Peyer's patch (tissue), 4 donors: ENCODE measurements around the gene PEX5L. TPM values are rescaled to one million over a fixed set of nuclear protein-coding genes. Genes with fewer than 3 reads are reported as not detected.
A peak's percentile ranks its signal among the peaks of the same experiment; 100 is the strongest.

Experiments used
- DNase-seq, 3 donors: peaks; one replicate each; pipeline ENCODE4 v3.0.0-alpha.2; 2017 to 2019
- H3K27ac ChIP-seq, 4 donors: fragments of 200-600 bp; sonication (generic); one replicate each; pipeline ENCODE4 v1.5.1; 2016 to 2019
- H3K27me3 ChIP-seq, 2 donors: fragments of 200-600 bp; sonication (generic); one replicate each; pipeline ENCODE4 v1.5.1; 2019
- H3K36me3 ChIP-seq, 3 donors: fragments of 200-600 bp; sonication (generic); one replicate each; pipeline ENCODE4 v1.5.1; 2016 to 2019
- H3K4me1 ChIP-seq, 4 donors: fragments of 200-600 bp; sonication (generic); one replicate each; pipeline ENCODE4 v1.5.1; 2016 to 2019
- H3K4me3 ChIP-seq, 4 donors: fragments of 200-600 bp; sonication (generic); 1 replicate in 3 of 4; 2 replicates in 1 of 4; pipeline ENCODE4 v1.5.1; 2016 to 2019; ENCODE audit warnings: mild to moderate bottlenecking in 1 of 4
- H3K9me3 ChIP-seq, 4 donors: fragments of 200-600 bp; sonication (generic); one replicate each; pipeline ENCODE4 v1.5.1; 2016 to 2019; ENCODE audit warnings: mild to moderate bottlenecking in 1 of 4
- CTCF ChIP-seq, 6 experiments: fragments of 450-650 bp in 4 of 6; fragments of 200-600 bp in 2 of 6; sonication (generic) in 1 of 6; IDR thresholded peaks; one replicate each; pipeline ENCODE4 v1.5.1; 2017 to 2019; ENCODE audit warnings: antibody characterized with exemption in 6 of 6, mild to moderate bottlenecking in 3 of 6, moderate library complexity in 1 of 6
- POLR2A ChIP-seq, 2 donors: fragments of 450-650 bp; IDR thresholded peaks; one replicate each; pipeline ENCODE4 v1.5.1; 2017; ENCODE audit warnings: antibody characterized with exemption in 2 of 2, mild to moderate bottlenecking in 2 of 2, moderate library complexity in 2 of 2
- total RNA-seq, 4 donors: library from RNA; depleted of rRNA; stranded (reverse); fragments of >200 nt; gene quantifications; one replicate each; pipeline ENCODE4 v1.1.0, GENCODE V29; 2016

PEX5L gene
- total RNA-seq, 4 donors from 2014 or later: not detected

DNA sequence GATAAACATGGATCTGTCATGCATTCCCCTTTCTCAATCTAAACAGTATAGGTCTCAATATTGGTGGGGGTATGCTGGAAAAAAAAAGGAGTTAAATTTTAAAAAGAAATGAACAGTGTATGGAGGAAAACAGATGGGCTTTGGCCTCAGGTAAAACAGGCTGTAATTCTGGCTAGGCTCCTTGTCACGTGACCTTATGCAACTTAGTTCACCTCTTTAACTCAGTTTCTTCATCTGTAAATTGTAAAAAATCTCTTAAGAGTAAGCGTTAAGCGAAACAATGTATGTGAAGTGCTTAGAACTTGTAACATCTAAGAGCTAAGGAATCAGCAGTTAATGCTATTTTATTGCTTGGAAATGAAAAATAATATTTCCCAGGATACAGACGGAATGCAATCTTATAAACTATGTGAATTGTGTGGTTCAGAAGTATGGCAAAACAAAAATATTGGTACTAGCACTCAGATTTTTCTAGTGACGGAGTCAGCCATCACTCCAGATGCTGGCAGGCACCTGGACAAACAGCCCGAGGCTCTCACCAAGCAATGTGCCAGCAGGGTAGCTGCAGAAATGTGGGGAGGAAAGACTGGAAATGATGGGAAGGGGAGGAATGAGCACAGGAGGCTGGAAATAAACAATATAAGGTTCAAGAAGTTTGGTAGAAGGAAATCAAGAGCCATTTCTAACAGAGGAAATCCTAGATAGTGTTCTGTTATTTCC is 211.1 kb downstream of the PEX5L start:
- Histone ChIP-seq H3K27me3 (no peaks in the 10 kb centered on the region), H3K27ac (no peak overlapping the region), H3K4me3 (no peak overlapping the region)

GRCh38 chr3:179822296-179822695 is 214.4 kb downstream of the PEX5L start:
- Histone ChIP-seq H3K4me3 (no peak overlapping the region), H3K9me3 (no peaks in the 10 kb centered on the region), H3K36me3 (no peaks in the 10 kb centered on the region), H3K27ac (no peak overlapping the region), H3K4me1 (no peaks in the 10 kb centered on the region), H3K27me3 (no peaks in the 10 kb centered on the region)
- no peak for DNase-seq
- no peak for TF ChIP-seq POLR2A (IDR thresholded peaks at IDR 0.05)
- no peak for TF ChIP-seq CTCF (IDR thresholded peaks at IDR 0.05)

More for the DNA sequence above, 211.1 kb downstream of the PEX5L start:
- H3K9me3 ChIP-seq: no peaks in the 10 kb centered on the region
- DNase-seq: no peak
- H3K36me3 ChIP-seq: no peaks in the 10 kb centered on the region
- TF ChIP-seq POLR2A (IDR thresholded peaks at IDR 0.05): no peak
- TF ChIP-seq CTCF (IDR thresholded peaks at IDR 0.05): no peak
- no peaks in the 10 kb centered on the region for H3K4me1 ChIP-seq

GRCh38 chr3:179819379-179819778 is 217.4 kb downstream of the PEX5L start:
- H3K4me1 ChIP-seq: no peaks in the 10 kb centered on the region
- no peaks in the 10 kb centered on the region for H3K27me3 ChIP-seq
- H3K9me3 ChIP-seq: no peaks in the 10 kb centered on the region
- H3K4me3 ChIP-seq: no peak overlapping the region
- no peak overlapping the region for H3K27ac ChIP-seq
- TF ChIP-seq POLR2A (IDR thresholded peaks at IDR 0.05): no peak
- no peak for TF ChIP-seq CTCF (IDR thresholded peaks at IDR 0.05)
- DNase-seq: no peak
- H3K36me3 ChIP-seq: no peaks in the 10 kb centered on the region

DNA sequence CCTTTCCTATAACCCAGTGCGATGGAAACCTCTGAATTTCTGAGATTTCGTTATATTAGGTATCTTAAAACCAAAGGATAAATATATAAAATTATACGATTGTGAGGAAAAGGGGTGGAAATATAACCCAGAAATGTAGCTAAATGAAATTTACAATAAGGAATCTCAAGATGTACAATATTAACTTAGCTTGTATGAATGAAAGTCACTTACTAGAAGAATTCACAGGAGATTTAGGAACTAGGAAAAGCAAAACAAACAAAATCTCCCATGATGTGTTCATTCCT is 224.7 kb downstream of the PEX5L start:
- TF ChIP-seq POLR2A (IDR thresholded peaks at IDR 0.05): no peak
- no peak for TF ChIP-seq CTCF (IDR thresholded peaks at IDR 0.05)
- no peaks in the 10 kb centered on the region for H3K36me3 ChIP-seq
- H3K4me3 ChIP-seq: no peak overlapping the region
- no peaks in the 10 kb centered on the region for H3K27me3 ChIP-seq
- no peaks in the 10 kb centered on the region for H3K4me1 ChIP-seq
- DNase-seq: no peak
- H3K9me3 ChIP-seq: no peaks in the 10 kb centered on the region
- H3K27ac ChIP-seq: no peak overlapping the region

DNA sequence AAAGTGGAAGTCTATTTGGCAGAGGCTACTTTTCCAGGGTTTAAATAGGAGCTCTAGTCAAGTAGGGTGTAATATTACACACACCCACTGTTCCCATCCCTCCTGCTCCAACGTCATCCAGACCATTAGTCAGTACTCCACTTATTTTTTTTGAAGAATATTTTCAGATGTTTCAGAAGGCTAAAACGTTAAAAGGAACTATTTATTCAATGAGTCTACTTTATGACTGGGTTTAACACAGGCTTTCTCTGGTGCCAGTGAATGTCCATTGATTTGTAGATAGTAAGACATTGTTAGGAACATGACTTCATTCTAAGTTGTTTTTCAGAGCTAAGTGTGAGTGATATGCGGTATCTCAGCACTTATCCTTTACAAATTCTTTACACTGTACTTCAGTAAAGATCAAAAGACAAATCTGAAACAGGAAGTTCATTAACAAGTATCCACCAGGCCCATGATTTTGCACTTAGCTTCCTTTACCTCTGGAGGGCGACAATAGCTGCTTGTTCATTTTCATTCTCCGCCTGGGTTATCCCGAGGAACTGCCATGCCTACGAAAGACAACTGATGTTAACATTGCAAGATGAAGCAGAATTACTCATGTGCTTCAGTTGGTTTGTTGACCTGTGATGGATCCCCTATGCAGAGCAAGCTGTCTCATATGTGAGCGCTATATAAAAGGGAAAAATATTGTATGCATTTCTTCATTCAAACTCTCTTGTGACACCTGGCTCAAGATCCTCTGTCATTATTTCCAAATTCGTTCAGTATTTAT is 225.2 kb downstream of the PEX5L start:
- H3K4me1 ChIP-seq: no peaks in the 10 kb centered on the region
- TF ChIP-seq POLR2A (IDR thresholded peaks at IDR 0.05) (no peak), CTCF (IDR thresholded peaks at IDR 0.05) (peak in 4 of 6 experiments; percentile 22 to 38 (median 29))
- H3K4me3 ChIP-seq: no peak overlapping the region
- H3K9me3 ChIP-seq: no peaks in the 10 kb centered on the region
- no peaks in the 10 kb centered on the region for H3K36me3 ChIP-seq
- DNase-seq: no peak
- H3K27me3 ChIP-seq: no peaks in the 10 kb centered on the region
- no peak overlapping the region for H3K27ac ChIP-seq
